ENCODE results near the gene LCN6. TPM values are rescaled to one million over a fixed set of nuclear protein-coding genes. Genes with fewer than 3 reads are reported as not detected.

LCN6 gene
- total and polyA plus RNA-seq, 10 of the 15 experiments (the other 5 are each of a cell fraction or from before 2014, with no cell fraction given), result not detected

DNA sequence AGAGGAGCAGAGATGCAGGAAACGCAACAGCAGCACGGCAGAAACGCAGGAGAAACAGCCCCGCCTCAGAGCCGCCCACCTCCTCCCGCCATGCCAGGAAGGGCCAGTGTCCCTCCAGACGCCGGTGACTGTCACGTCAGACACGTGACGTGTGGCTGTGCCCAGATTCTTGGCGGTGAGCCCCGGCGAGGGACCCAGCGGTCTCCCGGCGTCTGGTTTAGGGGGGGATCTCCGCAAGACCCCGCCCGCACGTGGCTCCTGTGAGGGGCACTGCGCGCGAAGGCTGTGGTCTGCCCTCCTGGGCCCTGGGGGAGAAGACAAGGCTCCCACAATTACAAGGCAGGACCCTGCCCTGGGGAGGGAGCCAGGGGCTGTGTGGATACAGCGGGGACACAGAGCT, 12.1 kb upstream of the LCN6 start (continued):
- TF ChIP-seq, protein P1, sequence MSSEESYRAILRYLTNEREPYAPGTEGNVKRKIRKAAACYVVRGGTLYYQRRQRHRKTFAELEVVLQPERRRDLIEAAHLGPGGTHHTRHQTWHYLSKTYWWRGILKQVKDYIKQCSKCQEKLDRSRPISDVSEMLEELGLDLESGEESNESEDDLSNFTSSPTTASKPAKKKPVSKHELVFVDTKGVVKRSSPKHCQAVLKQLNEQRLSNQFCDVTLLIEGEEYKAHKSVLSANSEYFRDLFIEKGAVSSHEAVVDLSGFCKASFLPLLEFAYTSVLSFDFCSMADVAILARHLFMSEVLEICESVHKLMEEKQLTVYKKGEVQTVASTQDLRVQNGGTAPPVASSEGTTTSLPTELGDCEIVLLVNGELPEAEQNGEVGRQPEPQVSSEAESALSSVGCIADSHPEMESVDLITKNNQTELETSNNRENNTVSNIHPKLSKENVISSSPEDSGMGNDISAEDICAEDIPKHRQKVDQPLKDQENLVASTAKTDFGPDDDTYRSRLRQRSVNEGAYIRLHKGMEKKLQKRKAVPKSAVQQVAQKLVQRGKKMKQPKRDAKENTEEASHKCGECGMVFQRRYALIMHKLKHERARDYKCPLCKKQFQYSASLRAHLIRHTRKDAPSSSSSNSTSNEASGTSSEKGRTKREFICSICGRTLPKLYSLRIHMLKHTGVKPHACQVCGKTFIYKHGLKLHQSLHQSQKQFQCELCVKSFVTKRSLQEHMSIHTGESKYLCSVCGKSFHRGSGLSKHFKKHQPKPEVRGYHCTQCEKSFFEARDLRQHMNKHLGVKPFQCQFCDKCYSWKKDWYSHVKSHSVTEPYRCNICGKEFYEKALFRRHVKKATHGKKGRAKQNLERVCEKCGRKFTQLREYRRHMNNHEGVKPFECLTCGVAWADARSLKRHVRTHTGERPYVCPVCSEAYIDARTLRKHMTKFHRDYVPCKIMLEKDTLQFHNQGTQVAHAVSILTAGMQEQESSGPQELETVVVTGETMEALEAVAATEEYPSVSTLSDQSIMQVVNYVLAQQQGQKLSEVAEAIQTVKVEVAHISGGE (CRISPR knock-in tag; IDR thresholded peaks at IDR 0.05), result no peak
- TF ChIP-seq SRF (IDR thresholded peaks at IDR 0.05; ENCODE audit: low read depth in 2 of 2, low read length in 2 of 2), result no peak
- TF ChIP-seq DPF2 (IDR thresholded peaks at IDR 0.05), result no peak
- TF ChIP-seq ZNF24 (IDR thresholded peaks at IDR 0.05), result no peak
- no peak for TF ChIP-seq PAX8 (IDR thresholded peaks at IDR 0.05)
- no peak for TF ChIP-seq CHD4 (IDR thresholded peaks at IDR 0.05)
- TF ChIP-seq MEF2B (IDR thresholded peaks at IDR 0.05; ENCODE audit: partially characterized antibody, poor library complexity, severe bottlenecking), result no peak
- TF ChIP-seq BCL11A (IDR thresholded peaks at IDR 0.05; ENCODE audit: low read depth, low read length), result no peak
- TF ChIP-seq, protein P2, sequence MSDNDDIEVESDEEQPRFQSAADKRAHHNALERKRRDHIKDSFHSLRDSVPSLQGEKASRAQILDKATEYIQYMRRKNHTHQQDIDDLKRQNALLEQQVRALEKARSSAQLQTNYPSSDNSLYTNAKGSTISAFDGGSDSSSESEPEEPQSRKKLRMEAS (IDR thresholded peaks at IDR 0.05; ENCODE audit: low read depth, low read length), result no peak
- TF ChIP-seq FOS (IDR thresholded peaks at IDR 0.05; ENCODE audit: borderline replicate concordance, extremely low read depth, insufficient read length), result no peak
- no peak for TF ChIP-seq GATAD2B (conservative IDR thresholded peaks at IDR 0.05; ENCODE audit: low read depth)
- no peak for TF ChIP-seq KDM1A (IDR thresholded peaks at IDR 0.05; ENCODE audit: borderline replicate concordance)
- TF ChIP-seq ZNF274 (IDR thresholded peaks at IDR 0.05; ENCODE audit: insufficient read depth, insufficient read length), result no peak
- no peak for TF ChIP-seq FOXM1 (IDR thresholded peaks at IDR 0.05; ENCODE audit: low read depth, low read length)
- TF ChIP-seq CHD2 (IDR thresholded peaks at IDR 0.05; ENCODE audit: borderline replicate concordance, low read depth, low read length), result no peak
